Activated CD4-positive, alpha-beta memory T cell treated with anti-CD3 and anti-CD28 coated beads, Interleukin-2, amount 10 ng/mL, durations not matched to agents 7 days and 5 days (primary cell): ENCODE data around the gene ST8SIA6. TPM values are rescaled to one million over a fixed set of nuclear protein-coding genes. Genes with fewer than 3 reads are reported as not detected.
"Not testable (repeated sequence)": the region's sequence is repeated elsewhere in the genome, so short reads cannot be mapped to it uniquely, and the experiment has no call there.

Experiments used
- CTCF ChIA-PET: fragments of 350-600 bp; sonication (Branson Sonifier 250); formaldehyde crosslinking; loops from one replicate; lab custom pipeline; 2021; ENCODE audit warnings: antibody characterized with exemption, inconsistent platforms; lab: Charles Lee
- POLR2A ChIA-PET: fragments of 350-600 bp; sonication (Branson Sonifier 250); formaldehyde crosslinking; loops from one replicate; lab custom pipeline; 2021; ENCODE audit warnings: antibody characterized with exemption; lab: Charles Lee
- DNase-seq: peaks from one replicate; pipeline ENCODE4 v3.0.0-alpha.2; 2020
- H3K27ac Mint-ChIP-seq: one replicate; pipeline ENCODE4 v1.8.0; 2021; ENCODE audit warnings: mild to moderate bottlenecking, mixed read lengths
- H3K27me3 Mint-ChIP-seq: one replicate; pipeline ENCODE4 v1.8.0; 2021; ENCODE audit warnings: mixed read lengths
- H3K36me3 Mint-ChIP-seq: one replicate; pipeline ENCODE4 v1.8.0; 2021; ENCODE audit warnings: low read depth, mixed read lengths
- H3K4me1 Mint-ChIP-seq: one replicate; pipeline ENCODE4 v1.8.0; 2021; ENCODE audit warnings: mixed read lengths
- H3K4me3 Mint-ChIP-seq: one replicate; pipeline ENCODE4 v1.8.0; 2021; ENCODE audit warnings: mild to moderate bottlenecking, mixed read lengths
- H3K9me3 Mint-ChIP-seq: one replicate; pipeline ENCODE4 v1.8.0; 2021; ENCODE audit warnings: mixed read lengths
- total RNA-seq, 2 experiments: library from RNA; stranded (reverse); gene quantifications; one replicate each; pipeline ENCODE4 v1.2.3, GENCODE V29; 2021

ST8SIA6 gene
- total RNA-seq, 2 experiments from 2014 or later = 0.93 to 0.95 TPM

DNA sequence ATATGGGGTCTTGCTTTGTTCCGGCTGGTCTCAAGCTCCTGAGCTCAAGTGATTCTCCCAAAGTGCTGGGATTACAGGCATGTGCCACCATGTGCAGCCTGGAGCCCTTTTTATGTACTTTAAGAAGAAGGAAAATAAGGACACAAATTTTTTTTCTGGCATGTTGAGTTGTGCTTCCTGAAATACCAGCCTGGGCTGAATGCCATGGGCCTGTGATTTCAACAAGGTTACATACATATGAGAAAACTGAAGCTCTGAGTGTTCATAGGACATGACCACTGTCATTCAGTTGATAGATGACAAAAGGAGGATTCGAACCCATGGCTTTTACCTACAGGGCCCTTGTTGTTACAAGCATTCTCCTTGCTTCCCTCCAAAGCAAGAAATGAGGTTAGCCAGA lies 36.1 kb downstream of the ST8SIA6 start:
- Mint-ChIP-seq H3K36me3 (peaks cover 10% of the 10 kb centered on the region), H3K27me3 (peaks cover 6% of the 10 kb centered on the region), H3K9me3 (peaks cover 11% of the 10 kb centered on the region), H3K27ac (no peak overlapping the region), H3K4me3 (no peak overlapping the region), H3K4me1 (peaks cover 11% of the 10 kb centered on the region)
- DNase-seq = no peak
- ChIA-PET CTCF (interaction anchor here (2.7 kb wide), 1 partner anchor 9 kb away, joined by 7 read pairs; no protein-coding TSS in a partner anchor), POLR2A (interaction anchor here (1.2 kb wide), 1 partner anchor 226 kb away, joined by 3 read pairs; the partner anchor contains the start of gene STAM)

GRCh38 chr10:17416442-17417211 lies 37.8 kb downstream of the ST8SIA6 start:
- DNase-seq = no peak
- Mint-ChIP-seq H3K27me3 (peaks cover 6% of the 10 kb centered on the region), H3K27ac (no peak overlapping the region), H3K4me1 (peaks cover 6% of the 10 kb centered on the region), H3K4me3 (no peak overlapping the region), H3K9me3 (peaks cover 11% of the 10 kb centered on the region), H3K36me3 (peaks cover 10% of the 10 kb centered on the region)
- CTCF ChIA-PET = interaction anchor here (12.0 kb wide), 1 partner anchor 14 kb away, joined by 114 read pairs; no protein-coding TSS in a partner anchor
- POLR2A ChIA-PET = no interaction called here

- Mint-ChIP-seq H3K36me3 (peaks cover 10% of the 10 kb centered on the region), H3K9me3 (peaks cover 11% of the 10 kb centered on the region), H3K27ac (no peak overlapping the region), H3K4me1 (peaks cover 5% of the 10 kb centered on the region), H3K27me3 (peaks cover 6% of the 10 kb centered on the region), H3K4me3 (no peak overlapping the region)
- CTCF ChIA-PET = interaction anchor here (12.0 kb wide), 1 partner anchor 15 kb away, joined by 114 read pairs; no protein-coding TSS in a partner anchor
- DNase-seq = no peak
- POLR2A ChIA-PET = no interaction called here
Measured at GRCh38 chr10:17415046-17415658, 39.2 kb downstream of the ST8SIA6 start.

DNA sequence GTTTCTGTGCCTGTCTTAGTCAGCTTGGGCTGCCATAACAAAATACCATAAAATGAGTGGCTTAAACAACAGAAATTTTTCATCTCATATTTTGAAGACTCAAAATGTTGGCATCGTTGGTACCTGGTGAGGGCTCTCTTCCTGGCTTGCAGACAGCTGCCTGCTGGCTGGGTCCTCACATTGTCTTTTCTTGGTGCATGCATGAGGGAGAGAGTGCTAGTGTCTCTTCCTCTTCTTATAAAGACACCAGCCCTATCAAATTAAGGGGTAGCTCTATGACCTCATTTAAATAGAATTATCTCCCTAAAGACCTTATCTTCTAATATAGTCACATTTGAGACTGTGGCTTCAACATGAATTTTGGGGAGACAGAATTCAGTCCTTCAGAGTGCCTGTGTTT lies 39.9 kb downstream of the ST8SIA6 start:
- ChIA-PET POLR2A (no interaction called here), CTCF (interaction anchor here (12.0 kb wide), 1 partner anchor 16 kb away, joined by 114 read pairs; no protein-coding TSS in a partner anchor)
- H3K4me3 Mint-ChIP-seq = no peak overlapping the region

DNA sequence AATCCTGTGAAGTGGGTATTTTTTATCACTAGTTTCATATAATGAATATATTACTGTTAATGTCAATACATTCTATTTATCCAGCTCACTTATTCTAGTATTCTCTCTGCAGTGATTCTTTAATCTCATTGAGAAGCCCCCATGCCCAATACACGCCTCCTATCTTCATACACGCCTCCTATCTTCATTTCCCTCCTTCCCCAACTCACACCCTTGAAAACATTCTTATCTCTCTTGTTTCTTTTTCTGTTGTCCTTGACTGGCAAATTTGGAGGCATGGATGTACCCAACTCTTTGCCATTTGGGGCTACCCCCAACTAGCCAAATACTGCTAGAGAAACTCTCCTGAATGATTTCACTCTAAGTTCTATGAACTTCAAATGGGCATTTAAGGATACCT lies 40.5 kb downstream of the ST8SIA6 start:
- Mint-ChIP-seq H3K4me1 (peaks cover 15% of the 10 kb centered on the region), H3K9me3 (peaks cover 11% of the 10 kb centered on the region), H3K27ac (no peak overlapping the region), H3K4me3 (no peak overlapping the region), H3K36me3 (peaks cover 10% of the 10 kb centered on the region), H3K27me3 (peaks cover 6% of the 10 kb centered on the region)
- ChIA-PET POLR2A (interaction anchor here (0.8 kb wide), 1 partner anchor 25 kb away, joined by 3 read pairs; no protein-coding TSS in a partner anchor), CTCF (interaction anchor here (12.0 kb wide), 1 partner anchor 17 kb away, joined by 114 read pairs; no protein-coding TSS in a partner anchor)
- DNase-seq = no peak

More for the DNA sequence above, 39.9 kb downstream of the ST8SIA6 start:
- H3K27me3 Mint-ChIP-seq = peaks cover 6% of the 10 kb centered on the region
- H3K36me3 Mint-ChIP-seq = peaks cover 10% of the 10 kb centered on the region
- no peak for DNase-seq
- H3K9me3 Mint-ChIP-seq = peaks cover 11% of the 10 kb centered on the region
- no peak overlapping the region for H3K27ac Mint-ChIP-seq
- H3K4me1 Mint-ChIP-seq = peaks cover 11% of the 10 kb centered on the region

DNA sequence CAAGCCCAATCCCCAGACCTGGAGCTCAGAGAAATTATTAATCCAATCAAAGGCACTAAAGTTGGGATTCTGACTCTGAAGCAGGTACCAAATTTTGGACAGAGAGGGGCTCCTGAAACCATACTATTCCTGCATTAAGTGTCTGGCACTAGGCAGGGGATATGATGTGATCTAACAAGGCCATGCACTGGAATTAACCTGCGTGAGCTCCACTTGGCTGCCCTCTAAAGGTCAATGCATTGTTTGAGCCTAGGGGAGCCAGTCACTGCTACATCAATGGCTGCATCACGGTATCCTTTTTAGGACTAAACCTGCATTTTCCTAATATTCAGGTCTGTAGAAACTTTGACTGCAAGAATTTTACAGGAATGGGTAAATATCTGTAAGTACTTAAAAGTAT lies 42.1 kb downstream of the ST8SIA6 start:
- ChIA-PET POLR2A (interaction anchor here (1.1 kb wide), 1 partner anchor 17 kb away, joined by 4 read pairs; no protein-coding TSS in a partner anchor), CTCF (interaction anchor here (12.0 kb wide), 1 partner anchor 18 kb away, joined by 114 read pairs; no protein-coding TSS in a partner anchor)
- H3K4me1 Mint-ChIP-seq = peaks cover 15% of the 10 kb centered on the region
- peaks cover 10% of the 10 kb centered on the region for H3K36me3 Mint-ChIP-seq
- no peak for DNase-seq
- no peak overlapping the region for H3K4me3 Mint-ChIP-seq
- peaks cover 6% of the 10 kb centered on the region for H3K27me3 Mint-ChIP-seq
- no peak overlapping the region for H3K27ac Mint-ChIP-seq
- H3K9me3 Mint-ChIP-seq = peaks cover 11% of the 10 kb centered on the region

- DNase-seq = no peak
- peaks cover 15% of the 10 kb centered on the region for H3K4me1 Mint-ChIP-seq
- POLR2A ChIA-PET = no interaction called here
- peaks cover 6% of the 10 kb centered on the region for H3K27me3 Mint-ChIP-seq
- H3K9me3 Mint-ChIP-seq = peaks cover 4% of the 10 kb centered on the region
- no peak overlapping the region for H3K27ac Mint-ChIP-seq
- H3K36me3 Mint-ChIP-seq = peaks cover 4% of the 10 kb centered on the region
- CTCF ChIA-PET = interaction anchor here (3.3 to 12.0 kb wide), 2 partner anchors 13 to 19 kb away, joined by 19 to 114 read pairs; no protein-coding TSS in a partner anchor
- no peak overlapping the region for H3K4me3 Mint-ChIP-seq
Measured at GRCh38 chr10:17410907-17411306, 43.5 kb downstream of the ST8SIA6 start.

DNA sequence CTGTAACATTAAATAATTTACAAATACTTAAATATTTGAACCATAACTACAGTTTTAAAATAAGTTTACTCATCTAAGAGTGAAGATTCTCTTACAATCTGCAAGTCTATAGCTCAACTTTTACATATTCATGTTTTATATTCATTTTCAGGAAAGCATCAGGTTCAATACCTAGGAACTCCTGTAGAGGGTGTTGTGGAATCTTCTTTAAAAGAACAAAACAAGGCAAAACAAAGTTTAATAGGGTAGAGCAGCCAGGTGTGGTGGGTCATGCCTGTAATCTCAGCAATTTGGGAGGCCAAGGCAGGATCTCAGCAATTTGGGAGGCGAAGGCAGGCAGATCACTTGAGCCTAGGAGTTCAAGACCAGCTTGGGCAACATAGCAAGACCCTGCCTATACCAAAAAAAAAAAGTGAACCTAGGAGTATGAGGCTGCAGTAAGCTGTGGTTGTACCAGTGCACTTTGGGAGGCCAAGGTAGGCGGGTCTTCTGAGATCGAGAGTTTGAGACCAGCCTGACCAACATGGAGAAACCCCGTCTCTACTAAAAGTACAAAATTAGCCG lies 45.1 kb downstream of the ST8SIA6 start:
- ChIA-PET POLR2A (interaction anchor here (0.9 to 2.1 kb wide), 3 partner anchors 17 to 26 kb away, joined by 3 to 13 read pairs (median 5); no protein-coding TSS in a partner anchor), CTCF (interaction anchor here (0.6 to 12.0 kb wide), 14 partner anchors 9 to 191 kb away, joined by 3 to 114 read pairs (median 4); no protein-coding TSS in a partner anchor)
- H3K4me1 Mint-ChIP-seq = peaks cover 10% of the 10 kb centered on the region
- no peaks in the 10 kb centered on the region for H3K36me3 Mint-ChIP-seq
- DNase-seq = no peak
- no peak overlapping the region for H3K27ac Mint-ChIP-seq
- H3K9me3 Mint-ChIP-seq = no peaks in the 10 kb centered on the region
- peaks cover 6% of the 10 kb centered on the region for H3K27me3 Mint-ChIP-seq
- no peak overlapping the region for H3K4me3 Mint-ChIP-seq

GRCh38 chr10:17407047-17407446 lies 47.3 kb downstream of the ST8SIA6 start:
- H3K4me1 Mint-ChIP-seq = peaks cover 10% of the 10 kb centered on the region
- H3K27me3 Mint-ChIP-seq = peaks cover 7% of the 10 kb centered on the region
- DNase-seq = no peak
- H3K9me3 Mint-ChIP-seq = no peaks in the 10 kb centered on the region
- ChIA-PET CTCF (interaction anchor here (1.4 to 12.0 kb wide), 4 partner anchors 8 to 41 kb away, joined by 4 to 114 read pairs (median 4); no protein-coding TSS in a partner anchor), POLR2A (interaction anchor here (1.7 kb wide), 1 partner anchor 22 kb away, joined by 5 read pairs; no protein-coding TSS in a partner anchor)
- no peaks in the 10 kb centered on the region for H3K36me3 Mint-ChIP-seq
- no peak overlapping the region for H3K27ac Mint-ChIP-seq
- H3K4me3 Mint-ChIP-seq = no peak overlapping the region

DNA sequence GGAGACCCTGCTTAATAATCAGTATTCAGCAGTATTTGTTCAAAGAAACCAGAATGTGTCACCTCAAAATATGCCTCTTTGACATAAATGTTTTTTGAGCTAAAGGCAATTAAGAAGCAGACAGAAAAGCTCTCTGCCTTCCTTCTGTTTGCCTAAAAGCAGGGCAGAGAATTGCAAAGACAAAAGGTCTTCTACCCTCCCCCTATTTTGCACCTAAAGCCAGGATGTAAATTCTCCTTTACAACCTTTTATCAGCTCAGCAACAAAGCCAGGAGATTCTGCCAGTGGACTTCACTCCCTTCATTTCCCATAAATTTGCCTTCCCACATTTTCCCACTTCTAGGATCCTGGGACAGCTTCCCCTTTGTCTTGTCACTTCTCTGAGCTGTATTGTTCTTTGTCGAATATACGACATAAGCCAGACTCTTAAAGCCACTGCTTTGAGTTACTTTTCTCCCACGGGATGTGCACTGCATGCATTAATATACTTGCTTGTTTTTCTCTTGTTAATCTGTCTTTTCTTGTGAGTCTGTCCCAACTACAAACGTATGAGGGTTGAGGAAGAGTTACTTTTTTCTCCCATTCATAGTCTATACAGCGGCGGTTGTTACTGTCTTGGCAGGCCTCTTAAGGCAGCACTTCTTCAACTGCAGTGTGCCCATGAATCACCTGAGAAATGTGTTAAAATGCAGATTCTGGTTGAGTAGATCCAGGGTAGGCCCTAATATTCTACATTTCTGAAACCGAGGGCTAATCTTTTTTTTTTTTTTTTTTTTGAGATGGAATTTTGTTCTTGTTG lies 48.2 kb downstream of the ST8SIA6 start:
- Mint-ChIP-seq H3K9me3 (no peaks in the 10 kb centered on the region), H3K4me3 (no peak overlapping the region), H3K4me1 (peaks cover 10% of the 10 kb centered on the region), H3K27ac (no peak overlapping the region), H3K27me3 (peaks cover 7% of the 10 kb centered on the region), H3K36me3 (no peaks in the 10 kb centered on the region)
- no peak for DNase-seq
- CTCF ChIA-PET = interaction anchor here (0.7 to 12.0 kb wide), 5 partner anchors 8 to 463 kb away, joined by 3 to 114 read pairs (median 4); no protein-coding TSS in a partner anchor
- POLR2A ChIA-PET = interaction anchor here (1.7 kb wide), 1 partner anchor 23 kb away, joined by 5 read pairs; no protein-coding TSS in a partner anchor

DNA sequence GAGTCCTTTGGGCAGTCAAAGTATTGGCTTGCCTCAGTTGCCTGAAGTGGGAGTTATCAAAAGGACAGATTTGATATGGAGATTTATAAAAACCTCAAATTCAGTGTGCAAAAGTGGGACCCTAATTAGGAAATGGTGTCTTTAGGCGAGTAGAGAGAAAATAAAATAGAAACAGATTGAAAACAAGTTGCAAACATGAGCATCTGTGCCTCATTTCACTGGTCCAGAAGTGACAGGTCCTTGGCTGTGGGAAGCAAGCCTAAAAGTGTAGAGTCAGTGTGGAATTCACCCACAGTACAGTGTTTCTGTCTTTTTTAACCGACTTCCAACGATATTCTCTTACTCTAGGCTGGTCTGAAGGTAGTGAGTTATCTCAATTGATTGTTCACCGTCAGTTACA lies 51.2 kb downstream of the ST8SIA6 start:
- Mint-ChIP-seq H3K4me3 (no peak overlapping the region), H3K4me1 (no peaks in the 10 kb centered on the region), H3K27me3 (peaks cover 11% of the 10 kb centered on the region), H3K36me3 (no peaks in the 10 kb centered on the region), H3K9me3 (no peaks in the 10 kb centered on the region), H3K27ac (no peak overlapping the region)
- POLR2A ChIA-PET = no interaction called here
- CTCF ChIA-PET = no interaction called here
- no peak for DNase-seq

DNA sequence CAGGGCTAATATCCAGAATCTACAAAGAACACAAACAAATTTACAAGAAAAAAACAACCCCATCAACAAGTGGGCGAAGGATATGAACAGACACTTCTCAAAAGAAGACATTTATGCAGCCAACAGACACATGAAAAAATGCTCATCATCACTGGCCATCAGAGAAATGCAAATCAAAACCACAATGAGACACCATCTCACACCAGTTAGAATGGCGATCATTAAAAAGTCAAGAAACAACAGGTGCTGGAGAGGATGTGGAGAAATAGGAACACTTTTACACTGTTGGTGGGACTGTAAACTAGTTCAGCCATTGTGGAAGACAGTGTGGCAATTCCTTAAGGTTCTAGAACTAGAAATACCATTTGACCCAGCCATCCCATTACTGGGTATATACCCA lies 52.4 kb downstream of the ST8SIA6 start:
- POLR2A ChIA-PET, CTCF ChIA-PET, H3K27ac Mint-ChIP-seq, H3K4me1 Mint-ChIP-seq, H3K36me3 Mint-ChIP-seq, H3K4me3 Mint-ChIP-seq, DNase-seq, H3K9me3 Mint-ChIP-seq: not testable (repeated sequence)
- H3K27me3 Mint-ChIP-seq = peaks cover 14% of the 10 kb centered on the region
